Fibroblast of pulmonary artery (primary cell): Measurements from ENCODE around the gene LTBP4.
"Not testable (repeated sequence)": the region's sequence is repeated elsewhere in the genome, so short reads cannot be mapped to it uniquely, and the experiment has no call there.

Experiments used
- DNase-seq: peaks from one replicate; pipeline ENCODE4 v3.0.0-alpha.2; 2010; ENCODE audit warnings: low read depth
- H3K4me3 ChIP-seq: replicated peaks from 2 replicates; pipeline ENCODE4 v1.5.1; 2011; ENCODE audit warnings: low read depth, mild to moderate bottlenecking, control low read depth, low read length, moderate library complexity
- TF ChIP-seq, protein P1 (sequence below): IDR thresholded peaks from 2 replicates; pipeline ENCODE4 v1.5.1; 2011; ENCODE audit warnings: mild to moderate bottlenecking, control low read depth, low read length, inconsistent platforms; ENCODE audit errors: missing control alignments

Gene LTBP4

DNA sequence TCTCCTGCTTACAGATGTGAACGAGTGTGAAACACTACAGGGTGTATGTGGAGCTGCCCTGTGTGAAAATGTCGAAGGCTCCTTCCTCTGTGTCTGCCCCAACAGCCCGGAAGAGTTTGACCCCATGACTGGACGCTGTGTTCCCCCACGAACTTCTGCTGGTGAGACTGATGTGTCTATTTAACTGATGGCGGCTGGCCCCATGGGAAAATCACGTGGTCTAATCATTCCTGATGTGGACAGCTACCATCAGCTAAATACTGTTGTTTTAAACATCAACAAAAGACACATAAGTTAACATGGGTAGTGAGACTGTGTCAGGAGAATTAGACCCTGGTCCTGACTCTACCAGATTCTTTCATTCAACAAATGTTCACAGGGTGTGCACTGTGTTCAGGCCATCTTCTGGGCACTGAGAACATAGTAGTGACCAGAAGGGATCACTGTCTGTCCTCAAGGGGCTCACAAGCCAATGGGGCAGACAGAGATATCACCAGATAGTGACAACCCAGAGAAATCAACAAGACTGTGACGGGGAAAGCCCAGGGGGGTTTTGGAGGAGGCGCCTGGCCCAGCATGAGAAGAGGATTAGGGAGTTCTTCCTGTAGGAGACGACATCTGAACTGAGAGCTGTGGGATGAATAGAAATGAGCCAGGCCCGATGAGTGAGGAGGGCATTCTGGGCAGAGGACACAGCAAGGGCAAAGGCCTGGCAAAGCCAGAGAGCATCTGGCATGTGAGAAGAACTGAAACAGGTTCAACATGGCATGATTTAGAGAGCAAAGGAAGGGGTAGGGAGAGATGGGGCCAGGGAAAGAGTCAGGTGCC is 18.4 kb downstream of the LTBP4 start:
- TF ChIP-seq, protein P1, sequence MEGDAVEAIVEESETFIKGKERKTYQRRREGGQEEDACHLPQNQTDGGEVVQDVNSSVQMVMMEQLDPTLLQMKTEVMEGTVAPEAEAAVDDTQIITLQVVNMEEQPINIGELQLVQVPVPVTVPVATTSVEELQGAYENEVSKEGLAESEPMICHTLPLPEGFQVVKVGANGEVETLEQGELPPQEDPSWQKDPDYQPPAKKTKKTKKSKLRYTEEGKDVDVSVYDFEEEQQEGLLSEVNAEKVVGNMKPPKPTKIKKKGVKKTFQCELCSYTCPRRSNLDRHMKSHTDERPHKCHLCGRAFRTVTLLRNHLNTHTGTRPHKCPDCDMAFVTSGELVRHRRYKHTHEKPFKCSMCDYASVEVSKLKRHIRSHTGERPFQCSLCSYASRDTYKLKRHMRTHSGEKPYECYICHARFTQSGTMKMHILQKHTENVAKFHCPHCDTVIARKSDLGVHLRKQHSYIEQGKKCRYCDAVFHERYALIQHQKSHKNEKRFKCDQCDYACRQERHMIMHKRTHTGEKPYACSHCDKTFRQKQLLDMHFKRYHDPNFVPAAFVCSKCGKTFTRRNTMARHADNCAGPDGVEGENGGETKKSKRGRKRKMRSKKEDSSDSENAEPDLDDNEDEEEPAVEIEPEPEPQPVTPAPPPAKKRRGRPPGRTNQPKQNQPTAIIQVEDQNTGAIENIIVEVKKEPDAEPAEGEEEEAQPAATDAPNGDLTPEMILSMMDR: no peak
- no peak overlapping the region for H3K4me3 ChIP-seq
- DNase-seq: no peak

DNA sequence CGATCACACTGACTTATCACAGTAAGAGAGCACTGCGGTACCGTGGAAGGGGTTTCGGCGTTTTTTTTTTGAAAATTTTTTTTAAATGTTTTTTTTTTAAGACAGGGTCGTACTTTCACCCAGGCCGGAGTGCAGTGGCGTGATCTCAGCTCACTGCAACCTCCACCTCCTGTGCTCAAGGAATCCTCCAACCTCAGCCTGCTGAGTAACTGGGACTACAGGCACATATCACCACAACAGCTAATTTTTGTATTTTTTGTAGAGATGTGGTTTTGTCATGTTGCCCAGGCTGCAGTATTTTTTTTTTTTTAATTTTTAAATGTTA is 19.0 kb downstream of the LTBP4 start:
- H3K4me3 ChIP-seq: no peak overlapping the region
- DNase-seq: no peak
- TF ChIP-seq, protein P1: no peak

DNA sequence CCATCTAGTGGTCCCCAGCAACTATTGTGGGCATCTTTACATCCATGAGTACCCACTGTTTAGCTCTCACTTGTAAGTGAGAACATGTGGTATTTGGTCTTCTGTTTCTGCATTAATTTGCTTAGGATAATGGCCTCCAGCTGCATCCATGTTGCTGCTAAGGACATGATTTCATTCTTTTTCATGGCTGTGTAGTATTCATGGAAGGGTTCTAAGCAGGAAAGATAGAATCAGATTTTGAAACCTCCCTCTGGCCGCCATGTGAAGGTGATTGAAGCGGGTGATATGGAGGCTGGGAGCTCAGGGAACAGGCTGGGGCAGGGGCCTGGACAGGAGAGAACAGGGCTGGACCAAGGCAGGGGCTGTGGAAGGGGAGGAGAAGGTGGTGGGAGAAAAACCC is 20.1 kb downstream of the LTBP4 start:
- TF ChIP-seq, protein P1: no peak
- DNase-seq: no peak
- H3K4me3 ChIP-seq: no peak overlapping the region

DNA sequence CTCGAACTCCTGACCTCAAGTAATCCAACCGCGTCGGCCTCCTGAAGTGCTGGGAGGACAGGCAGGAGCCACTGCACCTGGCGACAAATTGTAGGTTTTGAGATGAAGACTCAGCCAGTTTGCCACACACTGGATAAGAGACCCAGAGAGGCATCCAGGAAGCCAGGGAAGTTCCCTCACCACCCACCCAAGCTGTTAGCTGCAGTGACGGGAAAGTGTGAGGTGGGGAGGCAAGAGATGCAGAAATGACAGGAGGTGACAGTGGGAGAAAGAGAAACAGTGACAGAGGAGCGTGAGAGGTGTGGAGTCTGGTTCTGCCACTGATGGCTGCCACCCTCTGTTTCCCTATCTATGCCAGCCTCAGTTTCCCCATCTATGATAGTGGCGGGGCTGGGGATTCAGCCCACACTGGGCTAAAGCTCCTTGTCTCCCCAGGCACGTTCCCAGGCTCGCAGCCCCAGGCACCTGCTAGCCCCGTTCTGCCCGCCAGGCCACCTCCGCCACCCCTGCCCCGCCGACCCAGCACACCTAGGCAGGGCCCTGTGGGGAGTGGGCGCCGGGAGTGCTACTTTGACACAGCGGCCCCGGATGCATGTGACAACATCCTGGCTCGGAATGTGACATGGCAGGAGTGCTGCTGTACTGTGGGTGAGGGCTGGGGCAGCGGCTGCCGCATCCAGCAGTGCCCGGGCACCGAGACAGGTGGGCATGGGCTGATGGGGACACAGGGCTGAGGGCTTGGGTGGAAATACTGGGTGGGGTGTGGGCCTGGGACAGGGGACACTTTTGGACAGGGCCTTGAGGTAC is 21.0 kb downstream of the LTBP4 start:
- no peak for DNase-seq
- no peak overlapping the region for H3K4me3 ChIP-seq

DNA sequence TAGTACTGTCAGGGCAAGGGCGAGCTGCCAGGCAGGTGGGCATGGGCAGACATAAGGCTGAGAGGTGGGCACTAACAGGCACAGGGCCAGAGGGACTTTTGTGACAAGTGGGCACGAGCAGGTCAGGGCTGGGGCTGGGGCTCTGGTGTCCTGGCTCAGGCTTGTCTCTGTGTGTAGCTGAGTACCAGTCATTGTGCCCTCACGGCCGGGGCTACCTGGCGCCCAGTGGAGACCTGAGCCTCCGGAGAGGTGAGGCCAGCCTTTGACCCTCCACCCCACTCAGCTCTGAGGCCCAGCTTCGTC is 21.6 kb downstream of the LTBP4 start:
- no peak overlapping the region for H3K4me3 ChIP-seq
- TF ChIP-seq, protein P1: no peak

More for the DNA sequence above, 21.0 kb downstream of the LTBP4 start:
- TF ChIP-seq, protein P1: no peak

DNA sequence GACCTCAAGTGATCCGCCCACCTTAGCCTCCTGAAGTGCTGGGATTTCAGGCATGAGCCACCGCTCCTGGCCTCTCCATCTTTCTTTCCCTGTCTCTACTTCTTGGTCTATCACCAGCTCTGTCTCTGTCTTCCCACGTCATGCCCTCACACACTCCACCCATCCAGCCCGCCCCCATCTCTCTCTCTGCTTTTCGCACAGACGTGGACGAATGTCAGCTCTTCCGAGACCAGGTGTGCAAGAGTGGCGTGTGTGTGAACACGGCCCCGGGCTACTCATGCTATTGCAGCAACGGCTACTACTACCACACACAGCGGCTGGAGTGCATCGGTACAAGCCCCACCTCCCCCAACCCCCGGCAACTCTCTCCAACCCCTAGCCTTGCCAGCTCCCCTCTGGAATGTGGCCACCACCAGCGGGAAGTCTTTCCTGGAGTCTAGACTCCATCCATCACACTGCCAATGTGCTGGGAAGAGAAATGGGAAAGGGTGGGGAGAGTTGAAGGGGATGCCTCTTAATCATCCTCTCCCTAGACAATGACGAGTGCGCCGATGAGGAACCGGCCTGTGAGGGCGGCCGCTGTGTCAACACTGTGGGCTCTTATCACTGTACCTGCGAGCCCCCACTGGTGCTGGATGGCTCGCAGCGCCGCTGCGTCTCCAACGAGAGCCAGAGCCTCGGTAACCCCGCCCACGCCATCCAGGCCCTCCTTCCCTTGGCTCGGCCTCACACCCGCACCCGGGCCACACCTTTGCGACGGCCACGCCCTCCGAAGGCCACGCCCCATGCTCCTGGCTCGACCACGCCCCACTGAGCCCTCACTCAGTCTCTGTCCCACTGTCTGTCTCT is 22.5 kb downstream of the LTBP4 start:
- no peak overlapping the region for H3K4me3 ChIP-seq
- TF ChIP-seq, protein P1: no peak
- DNase-seq: peak; percentile 49

More for the DNA sequence above, 21.6 kb downstream of the LTBP4 start:
- no peak for DNase-seq

DNA sequence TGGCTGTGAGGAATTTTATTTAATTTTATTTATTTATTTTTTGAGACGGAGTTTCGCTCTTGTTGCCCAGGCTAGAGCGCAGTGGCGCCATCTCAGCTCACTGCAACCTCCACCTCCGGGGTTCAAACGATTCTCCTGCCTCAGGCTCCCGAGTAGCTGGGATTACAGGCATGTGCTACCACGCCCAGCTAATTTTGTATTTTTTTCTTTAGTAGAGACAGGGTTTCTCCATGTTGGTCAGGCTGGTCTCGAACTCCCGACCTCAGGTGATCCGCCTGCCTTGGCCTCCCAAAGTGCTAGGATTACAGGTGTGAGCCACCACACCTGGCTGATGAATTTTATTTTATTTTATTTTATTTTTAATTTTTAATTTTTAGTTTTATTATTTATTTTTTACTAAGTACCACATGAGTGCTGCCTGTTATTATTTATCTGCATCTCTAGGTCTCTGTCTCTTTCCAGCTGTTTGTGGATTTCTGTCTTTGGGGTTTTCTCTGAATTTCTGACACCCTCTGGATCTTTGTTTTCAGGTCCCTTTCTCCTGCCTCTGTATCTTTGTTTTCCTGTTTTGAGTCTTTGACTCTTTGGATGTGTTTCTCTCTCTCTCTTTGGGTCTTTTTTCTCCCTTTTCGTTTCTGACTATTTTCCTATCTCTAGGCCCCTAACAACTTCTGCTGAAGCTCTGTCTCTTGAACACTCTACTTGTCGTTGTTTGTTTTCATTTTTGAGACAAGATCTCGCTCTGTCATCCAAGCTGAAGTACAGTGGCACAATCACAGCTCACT is 23.4 kb downstream of the LTBP4 start:
- DNase-seq, H3K4me3 ChIP-seq: not testable (repeated sequence)
